Fibroblast of upper back skin (primary cell): Measurements from ENCODE around the gene RBCK1.
"Not testable (repeated sequence)": the region's sequence is repeated elsewhere in the genome, so short reads cannot be mapped to it uniquely, and the experiment has no call there.

Experiments
- DNase-seq: peaks from one replicate; pipeline ENCODE4 v3.0.0-alpha.2; 2013

RBCK1 gene

DNA sequence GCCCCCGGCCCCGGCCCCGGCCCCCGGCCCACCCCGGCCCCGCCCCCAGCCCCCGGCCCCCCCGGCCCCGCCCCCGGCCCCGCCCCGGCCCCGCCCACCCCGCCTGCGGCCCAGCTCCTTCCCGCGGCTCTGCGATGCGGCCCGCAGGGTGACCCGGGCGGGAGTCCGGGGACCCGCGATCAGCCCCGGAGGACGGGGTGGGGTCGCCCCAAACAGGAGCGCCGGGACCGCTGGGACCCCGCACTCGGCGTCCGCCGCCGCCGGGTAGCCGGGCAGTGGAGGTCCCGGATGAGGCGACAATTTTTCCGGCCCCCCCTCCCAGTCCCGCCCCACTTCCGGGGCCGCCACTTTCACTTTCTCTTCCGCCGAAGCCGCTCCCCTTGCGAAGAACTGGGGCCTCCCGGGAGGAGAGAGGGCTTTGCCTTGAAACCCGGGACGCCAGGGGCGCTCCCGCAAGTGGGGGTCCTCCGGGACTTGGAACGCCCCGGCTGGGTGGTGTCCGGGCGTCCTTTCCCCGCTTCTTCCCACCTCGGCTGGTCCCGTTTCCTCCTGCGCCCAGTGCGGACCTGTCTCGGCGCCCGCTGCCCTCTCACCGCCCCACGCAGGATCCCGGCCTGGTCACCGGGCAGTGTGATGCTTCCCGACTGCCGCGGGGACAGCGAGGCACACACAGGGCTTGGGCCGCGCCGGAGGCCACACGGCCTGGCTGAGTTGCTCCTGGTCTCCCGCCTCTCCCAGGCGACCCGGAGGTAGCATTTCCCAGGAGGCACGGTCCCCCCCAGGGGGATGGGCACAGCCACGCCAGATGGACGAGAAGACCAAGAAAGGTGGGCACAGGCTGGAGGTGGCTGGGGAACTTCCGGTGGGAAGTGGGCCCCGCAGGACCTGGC is at the start of gene RBCK1:
TSS of gene RBCK1 (plus strand) at position 347 of the 890 bp plus-strand sequence. CDS start at position 806, 459 bp downstream.
- DNase-seq = peak; percentile 85

DNA sequence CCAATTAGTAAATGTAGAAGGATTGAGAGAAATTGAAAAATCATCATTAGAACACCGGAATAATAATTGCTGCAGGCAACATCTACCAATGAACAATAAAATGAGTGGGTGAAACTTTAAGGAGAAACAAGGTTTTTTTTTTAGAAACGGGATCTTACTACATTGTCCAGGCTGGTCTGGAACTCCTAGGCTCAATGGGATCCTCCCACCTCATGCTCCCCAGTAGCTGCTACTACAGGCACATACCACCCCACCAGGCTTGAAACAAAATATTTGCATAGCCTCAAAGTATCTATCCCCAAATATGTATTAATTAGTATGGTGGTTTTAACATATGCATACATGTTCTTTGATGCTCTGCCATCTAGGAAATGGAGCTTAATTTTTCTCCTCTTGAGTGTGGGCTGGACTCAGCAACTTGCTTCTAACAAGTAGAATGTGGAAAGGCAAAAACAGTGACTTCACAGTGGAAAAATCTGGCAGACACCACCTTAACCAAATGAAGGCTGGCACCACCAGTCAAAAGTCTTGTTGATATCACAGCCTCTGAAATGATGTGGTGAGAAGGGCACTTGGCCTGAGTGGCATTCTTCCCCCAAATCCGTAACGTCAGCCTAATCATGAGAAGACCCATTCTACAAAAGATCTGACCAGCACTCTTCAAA is 49.1 kb upstream of the RBCK1 start:
- no peak for DNase-seq

DNA sequence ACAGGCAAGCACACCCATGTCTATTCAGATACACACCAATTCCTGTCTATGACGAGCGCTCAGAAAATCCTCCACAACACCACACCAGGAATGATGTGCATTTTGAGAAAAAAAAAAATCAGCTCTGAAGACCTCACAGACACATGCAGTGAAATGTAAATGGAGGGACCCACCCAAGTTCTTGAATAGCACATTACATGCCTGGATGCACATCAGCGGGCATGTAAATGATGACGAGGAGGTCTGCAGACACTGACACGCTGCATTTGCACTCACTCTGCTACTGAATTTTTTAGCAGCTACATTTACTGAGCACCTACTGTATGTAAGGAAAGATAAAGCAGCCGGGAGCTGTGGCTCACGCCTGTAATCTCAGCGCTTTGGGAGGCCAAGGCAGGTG is 46.5 kb upstream of the RBCK1 start:
- DNase-seq = no peak

DNA sequence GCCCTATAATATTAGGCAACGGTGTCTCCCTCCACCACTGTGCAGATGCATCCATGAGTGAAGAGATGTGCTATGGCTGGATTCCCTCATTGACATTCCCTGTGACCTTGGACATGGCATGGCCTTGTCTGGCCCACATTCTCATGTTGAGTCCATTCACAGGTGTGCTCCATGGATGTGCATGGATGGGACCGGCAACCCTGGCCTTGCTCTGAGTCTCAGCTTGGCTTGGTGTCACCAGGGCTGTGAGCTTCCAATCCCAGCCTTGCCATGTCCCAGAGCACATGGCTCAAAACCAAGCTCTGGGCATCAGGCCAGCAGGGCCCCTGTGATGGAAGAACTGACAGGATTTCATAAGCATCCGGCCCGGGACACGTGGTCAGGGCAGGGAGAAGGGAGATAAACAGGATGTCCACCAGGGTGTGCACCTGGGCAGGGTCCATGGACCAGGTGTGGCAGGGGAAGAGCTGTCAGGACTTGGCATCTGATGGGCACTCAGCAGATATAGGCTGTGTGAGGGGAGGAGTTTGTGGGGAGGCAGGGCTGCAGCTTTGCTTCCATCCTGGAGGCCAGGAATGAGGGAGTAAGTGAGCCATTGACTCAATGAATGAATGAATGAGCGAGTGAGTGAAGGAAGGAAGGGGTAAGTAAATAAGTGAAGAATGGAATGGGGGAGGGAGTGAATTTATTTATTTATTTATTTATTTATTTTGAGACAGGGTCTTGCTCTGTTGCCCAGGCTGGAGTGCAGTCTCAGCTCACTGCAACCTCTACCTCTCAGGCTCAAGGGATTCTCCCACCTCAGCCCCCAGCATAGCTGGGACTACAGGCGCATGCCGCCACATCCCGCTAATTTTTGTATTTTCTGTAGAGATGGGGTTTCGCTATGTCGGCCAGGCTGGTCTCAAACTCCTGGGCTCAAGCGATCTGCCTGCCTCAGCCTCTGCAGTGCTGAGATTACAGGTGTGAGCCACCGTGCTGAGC is 45.5 kb upstream of the RBCK1 start:
- peak; percentile 92 for DNase-seq

DNA sequence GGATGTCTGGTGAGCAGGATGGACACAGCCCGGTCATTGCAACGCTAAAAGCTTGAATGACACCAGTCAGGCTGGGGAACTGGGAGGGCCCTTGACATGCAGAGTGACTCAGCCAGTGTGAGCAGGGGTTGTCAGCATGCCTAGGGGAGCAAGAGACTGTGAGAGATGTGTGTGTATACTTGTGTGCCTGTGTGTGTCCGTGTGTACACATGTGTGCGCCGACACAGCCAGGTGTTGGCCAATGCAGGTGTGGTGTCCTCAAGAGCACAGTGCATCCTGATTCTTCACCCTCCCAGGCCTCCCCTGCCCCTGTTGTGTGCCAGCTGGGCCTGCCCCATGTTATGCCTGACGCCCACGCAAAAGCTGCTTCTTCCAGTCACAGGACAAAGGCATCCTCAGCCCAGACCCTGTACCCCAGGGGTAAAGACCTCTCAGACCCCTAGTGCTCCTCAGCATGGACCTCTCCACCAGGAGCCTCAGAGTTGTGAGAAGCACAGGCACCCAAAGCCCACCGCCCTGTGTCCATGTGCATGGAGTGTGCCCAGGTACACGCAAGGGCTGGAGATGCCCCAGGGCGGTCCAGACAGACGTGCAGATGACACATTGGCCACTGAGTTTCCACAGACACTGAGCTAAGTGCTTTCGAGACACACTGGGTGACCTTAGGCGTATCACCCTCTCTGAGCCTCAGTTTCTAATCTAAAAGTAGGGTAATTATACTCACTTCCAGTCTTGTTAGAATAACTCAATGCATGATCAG is 44.6 kb upstream of the RBCK1 start:
- DNase-seq = no peak

- DNase-seq = peak; percentile 51
Observed at GRCh38 chr20:364905-365794, 42.9 kb upstream of the RBCK1 start.

GRCh38 chr20:366041-366718 is 41.9 kb upstream of the RBCK1 start:
- no peak for DNase-seq

GRCh38 chr20:366719-367485 is 41.2 kb upstream of the RBCK1 start:
- no peak for DNase-seq

DNA sequence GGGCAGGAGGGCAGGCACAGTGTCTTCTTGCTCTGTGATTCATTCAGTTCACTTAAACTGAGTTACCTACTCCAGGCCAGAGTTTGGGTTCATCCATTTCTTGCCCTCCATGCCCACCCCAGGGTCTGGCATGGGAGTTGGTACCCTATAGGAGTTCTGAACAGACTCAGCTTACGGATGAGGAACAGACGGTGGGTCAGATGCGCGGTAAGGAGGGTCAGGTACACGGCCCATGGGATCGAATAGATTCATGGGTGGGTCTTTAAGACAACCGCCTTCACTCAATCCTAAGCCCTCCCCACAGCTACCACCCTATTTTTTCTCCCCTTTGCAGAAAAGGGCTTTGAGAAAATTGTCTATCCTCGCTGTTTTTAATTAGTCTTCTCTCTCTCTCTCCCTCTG is 40.6 kb upstream of the RBCK1 start:
- DNase-seq = no peak

GRCh38 chr20:368915-369314 is 39.2 kb upstream of the RBCK1 start:
- no peak for DNase-seq

DNA sequence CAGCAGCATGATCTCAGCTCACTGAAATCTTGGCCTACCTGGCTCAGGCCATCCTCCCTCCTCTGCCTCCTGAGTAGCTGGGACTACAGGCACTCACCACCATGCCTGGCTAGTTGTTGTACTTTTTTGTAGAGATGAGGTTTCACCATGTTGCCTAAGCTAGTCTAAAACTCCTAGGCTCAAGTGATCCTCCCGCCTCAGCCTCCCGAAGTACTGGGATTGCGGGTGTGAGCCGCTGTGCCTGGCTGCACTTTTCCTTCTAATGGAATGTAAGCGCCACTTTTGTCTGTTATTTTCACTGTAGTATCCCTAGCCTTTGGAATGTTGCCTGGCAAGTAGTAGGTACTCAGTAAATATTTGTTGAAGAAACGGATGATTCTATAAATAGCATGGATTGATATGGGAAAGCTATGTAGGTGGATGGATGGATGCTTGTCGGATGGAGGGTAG is 37.9 kb upstream of the RBCK1 start:
- DNase-seq = peak; percentile 46

DNA sequence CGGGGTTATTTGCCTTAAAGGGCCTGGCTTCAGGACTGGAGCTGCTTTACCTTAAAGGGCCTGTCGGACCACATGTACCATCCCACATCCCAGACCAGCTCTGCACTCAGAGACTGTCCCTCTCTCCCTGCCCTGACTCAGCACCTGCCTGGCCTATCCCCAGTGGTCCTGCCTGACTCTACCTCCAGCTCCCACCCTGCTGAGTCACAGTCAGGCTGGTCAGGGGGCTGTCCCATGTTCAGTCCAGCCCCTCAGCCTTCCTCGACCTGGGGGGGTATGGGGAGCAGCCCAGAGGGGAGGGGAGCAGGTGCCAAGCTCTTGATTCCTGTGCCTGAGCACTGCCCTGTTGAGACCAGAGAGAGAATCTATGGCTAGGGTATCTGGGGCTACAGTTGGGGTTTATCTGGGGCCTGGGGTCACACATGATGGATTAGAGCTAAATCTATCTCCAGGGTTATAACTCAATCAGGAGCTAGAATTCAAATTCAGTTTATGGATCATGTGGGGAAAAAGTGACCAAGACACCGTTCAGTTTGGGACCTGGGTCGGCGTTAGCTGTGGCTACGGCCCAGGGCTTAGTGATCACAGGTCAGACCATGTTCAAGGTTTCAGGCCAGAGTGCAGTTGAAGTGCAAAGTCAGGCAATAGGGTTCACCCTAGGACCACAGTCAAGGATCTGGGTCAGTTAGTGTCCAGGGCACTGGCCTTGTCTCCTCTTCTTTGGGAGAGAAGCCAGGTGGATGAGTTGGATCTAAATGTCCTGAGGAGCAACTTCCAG is 36.9 kb upstream of the RBCK1 start:
- no peak for DNase-seq

DNA sequence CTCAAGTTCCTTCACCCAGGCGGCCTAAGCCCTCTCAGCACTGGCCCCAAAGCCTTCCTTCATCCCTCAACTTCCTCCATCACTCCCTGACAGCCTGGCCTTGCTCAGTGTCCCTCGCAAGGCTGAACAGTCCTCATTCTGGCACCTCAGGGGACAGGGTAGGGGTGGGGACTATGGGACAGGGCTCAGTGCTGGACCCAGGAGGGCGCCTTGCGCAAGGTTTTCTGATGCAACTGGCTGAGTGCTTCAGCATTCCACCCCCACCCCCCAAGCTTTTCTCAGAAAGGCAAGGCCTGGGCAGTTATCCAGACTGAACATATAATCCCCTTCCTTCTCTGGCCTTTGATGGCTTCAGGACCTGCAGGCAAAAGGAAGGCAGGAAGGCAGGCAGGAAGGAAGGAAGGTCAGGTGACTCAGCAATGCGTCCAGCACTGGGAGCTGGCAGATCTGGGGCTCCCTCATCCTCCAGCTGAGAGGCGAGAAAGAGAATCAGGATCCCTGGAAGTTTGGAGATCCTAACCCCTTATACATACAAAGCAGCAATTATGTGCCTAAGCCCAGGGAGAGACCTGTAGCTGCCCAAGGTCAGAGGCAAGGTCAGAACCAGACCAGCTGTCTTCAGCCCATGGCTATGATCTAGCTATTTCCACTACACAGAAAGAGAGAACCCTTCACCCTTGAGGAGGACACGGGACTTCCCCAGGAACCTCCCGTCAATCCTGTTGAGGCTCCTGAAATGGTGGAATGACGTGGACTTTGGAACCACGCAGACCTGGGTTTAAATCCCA is 36.1 kb upstream of the RBCK1 start:
- peak; percentile 96 for DNase-seq

DNA sequence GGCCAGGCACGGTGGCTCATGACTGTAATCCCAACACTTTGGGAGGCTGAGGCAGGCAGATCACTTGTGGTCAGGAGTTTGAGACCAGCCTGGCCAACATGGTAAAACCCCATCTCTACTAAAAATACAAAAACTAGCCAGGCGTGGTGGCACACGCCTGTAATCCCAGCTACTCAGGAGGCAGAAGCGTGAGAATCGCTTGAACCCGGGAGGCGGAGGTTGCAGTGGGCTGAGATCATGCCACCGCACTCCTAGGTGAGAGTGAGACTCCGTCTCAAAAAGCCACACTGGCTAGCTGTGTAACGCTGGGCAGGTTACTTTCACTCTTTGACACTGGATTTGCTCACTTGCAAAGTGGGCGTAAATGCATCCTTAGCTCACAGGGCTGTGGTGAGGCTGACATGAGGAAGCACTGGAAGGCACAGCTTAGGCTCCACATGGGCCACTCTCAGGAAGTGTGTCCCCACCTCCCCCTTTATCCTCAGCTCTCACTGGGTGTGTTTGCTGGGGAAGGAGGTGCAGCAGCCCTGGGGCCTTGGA is 35.5 kb upstream of the RBCK1 start:
- DNase-seq = not testable (repeated sequence)

GRCh38 chr20:373171-373890 is 34.8 kb upstream of the RBCK1 start:
- peak; percentile 83 for DNase-seq

DNA sequence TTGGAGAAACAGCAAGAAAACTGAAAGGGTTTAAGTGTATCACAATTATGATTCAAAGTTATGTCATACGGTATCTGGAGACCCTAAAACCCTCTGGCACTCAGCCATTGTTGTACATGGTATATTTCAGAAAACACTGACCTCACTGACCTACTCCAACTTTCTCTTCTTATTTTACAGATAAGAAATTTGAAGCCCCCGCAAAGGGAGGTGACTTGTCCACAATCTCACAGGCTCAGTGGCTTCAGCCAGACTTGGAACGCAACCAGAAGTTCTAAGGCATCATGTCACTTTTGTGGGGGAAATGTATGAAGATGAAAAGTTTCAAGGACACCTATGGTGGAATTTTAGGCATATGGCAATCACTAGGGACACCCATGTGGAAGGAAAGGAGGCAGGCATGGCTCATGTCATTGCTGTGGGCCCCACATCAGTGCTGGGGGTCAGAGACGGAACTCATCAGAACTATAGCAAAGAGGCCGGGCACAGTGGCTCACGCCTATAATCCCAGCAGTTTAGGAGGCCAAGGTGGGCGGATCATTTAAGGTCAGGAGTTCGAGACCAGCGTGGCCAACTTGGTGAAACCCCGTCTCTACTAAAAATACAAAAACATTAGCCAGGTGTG is 32.7 kb upstream of the RBCK1 start:
- no peak for DNase-seq
